ENCODE results near the gene ATP6V1F.

Gene ATP6V1F

GRCh38 chr7:128882134-128882533, 19.5 kb downstream of the ATP6V1F start:
- no peak for DNase-seq (ENCODE audit: low read depth in 2 of 3, low spot score in 1 of 3)

DNA sequence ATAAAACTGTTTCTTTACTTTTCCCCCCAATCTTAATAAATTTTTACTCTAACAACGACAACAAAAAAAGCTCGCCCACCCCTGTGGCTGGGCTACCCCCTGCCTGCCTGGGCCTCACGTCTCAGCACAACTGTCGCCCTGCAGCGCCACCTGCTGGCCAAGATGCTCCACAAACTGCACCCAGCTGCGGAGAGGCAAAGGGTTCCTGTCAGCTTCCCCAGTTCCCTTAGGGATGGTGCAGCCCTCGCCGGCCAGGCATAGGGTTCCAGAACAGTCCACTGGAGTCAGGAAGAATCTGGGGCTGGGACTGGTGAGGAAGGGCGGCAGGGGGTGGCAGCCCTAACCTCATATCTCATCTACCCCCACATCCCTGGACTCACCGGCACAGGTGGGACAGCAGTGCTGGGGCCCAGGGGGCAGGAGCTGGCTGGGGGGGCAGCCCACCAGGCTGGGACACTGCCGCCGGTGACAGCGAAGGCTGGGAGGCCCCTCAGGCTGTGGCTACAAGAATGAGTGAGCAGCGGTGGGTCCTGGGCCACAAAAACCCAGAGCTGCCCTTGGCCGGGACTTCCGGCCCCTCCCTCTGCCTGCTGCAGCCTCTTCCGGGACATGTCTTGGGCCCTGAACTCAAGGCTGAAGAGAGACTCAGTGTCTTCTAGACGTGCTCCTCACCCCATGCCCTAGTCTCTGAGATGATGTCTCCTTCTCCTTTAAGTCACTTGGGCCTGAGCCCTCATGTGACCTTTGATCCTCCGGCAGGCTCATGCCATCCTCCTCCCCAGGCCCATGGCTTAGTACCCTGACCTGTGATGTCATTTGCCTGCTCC, 21.2 kb downstream of the ATP6V1F start:
- peak; percentile 70 to 88 (median 77) for DNase-seq (ENCODE audit: low read depth in 2 of 3, low spot score in 1 of 3)

- no peak for DNase-seq (ENCODE audit: low read depth in 2 of 3, low spot score in 1 of 3)
Measured at GRCh38 chr7:128884561-128885369, 22.1 kb downstream of the ATP6V1F start.

GRCh38 chr7:128885370-128886187, 22.9 kb downstream of the ATP6V1F start:
- DNase-seq (ENCODE audit: low read depth in 2 of 3, low spot score in 1 of 3) = no peak

- no peak for DNase-seq (ENCODE audit: low read depth in 2 of 3, low spot score in 1 of 3)
Measured at GRCh38 chr7:128886391-128887168, 23.9 kb downstream of the ATP6V1F start.

- no peak for DNase-seq (ENCODE audit: low read depth in 2 of 3, low spot score in 1 of 3)
Measured at GRCh38 chr7:128887169-128888038, 24.7 kb downstream of the ATP6V1F start.

DNA sequence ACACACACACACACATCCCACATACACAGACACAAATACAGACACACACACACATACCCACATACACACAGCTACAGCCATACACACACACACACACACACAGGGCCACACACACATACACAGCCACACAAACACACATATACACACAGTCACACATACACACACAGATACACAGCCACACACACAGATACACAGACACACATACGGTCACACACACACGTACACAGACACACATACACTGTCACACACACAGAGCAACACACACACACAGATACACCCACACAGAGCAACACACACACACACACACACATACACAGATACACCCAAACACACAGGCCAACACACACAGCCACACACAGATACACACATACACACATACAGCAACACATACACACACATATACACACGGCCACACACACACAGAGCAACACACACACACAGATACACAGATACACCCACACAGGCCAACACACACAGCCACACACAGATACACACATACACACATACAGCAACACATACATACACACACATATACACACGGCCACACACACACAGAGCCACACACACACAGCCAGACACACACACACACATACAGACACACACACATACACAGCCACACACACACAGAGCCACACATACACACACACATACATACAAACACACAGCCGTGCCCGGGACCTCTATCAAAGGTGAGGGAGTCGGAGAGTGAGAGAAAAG, 25.5 kb downstream of the ATP6V1F start:
- no peak for DNase-seq (ENCODE audit: low read depth in 2 of 3, low spot score in 1 of 3)

DNA sequence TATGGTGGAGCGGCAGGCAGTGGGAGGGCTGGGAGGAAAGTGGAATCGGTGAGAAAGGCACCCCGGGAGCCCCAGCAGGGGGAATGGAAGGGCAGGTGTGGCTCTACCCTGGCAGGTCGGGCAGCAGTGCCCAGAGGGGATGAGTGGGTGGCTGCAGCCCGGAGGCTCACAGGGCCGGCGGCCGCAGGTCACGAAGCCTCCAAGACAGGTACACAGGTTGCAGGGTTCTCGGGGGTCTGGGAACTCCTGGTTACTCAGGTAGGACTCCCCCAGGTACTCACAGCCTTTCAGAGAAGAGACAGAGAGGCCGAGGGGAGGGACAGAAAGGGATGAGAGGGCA, 26.1 kb downstream of the ATP6V1F start:
- DNase-seq (ENCODE audit: low read depth in 2 of 3, low spot score in 1 of 3) = no peak

- DNase-seq (ENCODE audit: low read depth in 2 of 3, low spot score in 1 of 3) = no peak
Measured at GRCh38 chr7:128889121-128889520, 26.5 kb downstream of the ATP6V1F start.

GRCh38 chr7:128890306-128891109, 27.9 kb downstream of the ATP6V1F start:
- DNase-seq (ENCODE audit: low read depth in 2 of 3, low spot score in 1 of 3) = no peak

DNA sequence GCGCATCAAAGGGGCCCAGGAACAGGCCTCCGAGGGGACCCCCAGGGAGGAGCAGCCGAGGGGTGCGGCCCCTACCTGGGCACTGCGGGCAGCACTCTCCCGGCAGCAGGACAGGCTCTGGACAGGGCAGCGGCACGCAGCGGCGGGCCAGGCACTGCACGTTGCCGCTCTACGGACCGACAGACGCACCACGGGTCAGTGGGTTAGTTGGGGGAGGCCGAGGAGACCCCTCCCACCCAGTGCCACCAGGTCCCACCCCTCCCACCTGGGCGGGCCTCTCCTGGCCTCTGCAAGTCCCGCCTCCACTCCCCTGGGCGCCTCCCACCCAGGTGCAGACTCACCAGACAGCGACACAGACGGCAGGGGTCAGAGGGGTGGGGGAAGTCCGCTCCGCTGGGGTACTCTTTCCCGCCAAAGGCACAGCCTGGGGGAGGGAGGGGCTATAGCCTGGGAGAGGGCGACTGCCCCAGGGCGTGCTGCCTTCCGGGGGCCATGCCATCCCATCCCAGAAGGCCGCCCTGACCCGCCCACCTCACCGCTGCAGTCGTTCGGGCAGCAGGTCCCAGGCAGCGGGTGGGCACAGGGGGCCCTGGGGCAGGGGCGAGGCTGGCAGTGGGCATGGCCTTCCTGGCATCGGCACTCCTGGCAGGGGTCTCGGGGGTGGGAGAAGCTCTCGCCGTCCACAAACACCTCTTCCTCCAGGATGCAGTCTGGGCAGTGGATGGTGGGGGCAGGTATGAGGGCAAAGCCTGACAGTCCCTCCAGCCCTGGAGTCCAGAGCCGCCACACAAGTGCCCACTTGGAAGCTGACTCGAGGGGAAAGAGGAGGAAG, 28.7 kb downstream of the ATP6V1F start:
- no peak for DNase-seq (ENCODE audit: low read depth in 2 of 3, low spot score in 1 of 3)

GRCh38 chr7:128891942-128892269, 29.2 kb downstream of the ATP6V1F start:
- no peak for DNase-seq (ENCODE audit: low read depth in 2 of 3, low spot score in 1 of 3)

GRCh38 chr7:128892521-128893250, 30.0 kb downstream of the ATP6V1F start:
- no peak for DNase-seq (ENCODE audit: low read depth in 2 of 3, low spot score in 1 of 3)

DNA sequence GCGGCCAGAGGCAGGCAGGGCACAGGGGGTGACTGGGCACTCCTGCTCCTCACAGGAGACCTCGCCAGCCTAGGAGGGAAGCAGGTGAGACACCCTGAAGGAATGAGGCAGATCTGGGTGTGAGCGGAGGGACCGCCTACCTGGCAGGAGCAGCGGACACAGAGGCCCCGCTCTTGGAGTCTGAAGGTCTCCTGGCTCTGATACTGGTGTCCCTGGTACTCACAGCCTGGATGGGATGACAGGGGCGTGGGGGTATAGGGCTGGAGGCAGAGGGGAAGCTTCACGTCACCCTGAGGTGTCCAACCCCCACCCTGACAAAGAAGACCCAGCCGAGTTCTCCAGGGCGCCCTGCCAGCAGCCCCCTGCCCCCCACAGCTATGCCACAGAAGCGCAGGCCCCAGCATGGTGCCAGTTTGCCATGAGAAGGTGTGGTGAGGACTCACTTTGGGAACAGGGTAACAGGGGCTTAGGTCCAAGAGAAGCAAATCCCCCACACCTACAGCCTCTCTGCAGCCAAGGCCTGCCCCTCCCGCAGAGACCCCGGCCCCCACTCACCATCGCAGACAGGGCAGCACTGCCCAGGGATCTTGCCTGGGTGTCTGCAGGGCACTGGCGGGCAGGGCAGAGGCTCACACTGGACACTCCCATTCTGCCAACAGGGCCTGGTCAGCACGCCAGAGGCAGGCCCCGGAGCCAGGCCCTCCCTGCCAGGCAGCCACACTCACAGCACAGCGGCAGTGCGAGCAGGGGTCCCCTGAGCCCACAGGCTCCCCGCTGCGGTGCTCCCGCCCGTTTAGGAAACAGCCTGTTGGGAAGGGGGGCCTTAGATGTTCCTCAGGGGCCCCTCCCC, 30.8 kb downstream of the ATP6V1F start:
- DNase-seq (ENCODE audit: low read depth in 2 of 3, low spot score in 1 of 3) = no peak

DNA sequence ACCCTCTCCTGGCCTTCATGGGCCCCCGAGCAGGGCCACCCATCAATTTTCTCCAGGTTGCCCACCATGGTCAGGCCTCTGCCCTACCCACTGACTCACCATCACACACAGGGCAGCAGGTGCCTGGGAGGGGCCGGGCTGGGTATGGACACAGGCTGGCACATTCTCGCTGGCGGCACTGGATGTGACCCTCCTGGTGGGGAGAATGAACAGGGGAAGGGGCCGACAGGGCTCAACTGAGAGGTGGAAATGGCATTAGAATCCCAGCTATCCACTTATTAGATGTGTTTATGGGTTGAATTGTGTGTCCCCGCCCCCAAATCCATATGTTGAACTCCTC, 31.4 kb downstream of the ATP6V1F start:
- DNase-seq (ENCODE audit: low read depth in 2 of 3, low spot score in 1 of 3) = no peak

DNA sequence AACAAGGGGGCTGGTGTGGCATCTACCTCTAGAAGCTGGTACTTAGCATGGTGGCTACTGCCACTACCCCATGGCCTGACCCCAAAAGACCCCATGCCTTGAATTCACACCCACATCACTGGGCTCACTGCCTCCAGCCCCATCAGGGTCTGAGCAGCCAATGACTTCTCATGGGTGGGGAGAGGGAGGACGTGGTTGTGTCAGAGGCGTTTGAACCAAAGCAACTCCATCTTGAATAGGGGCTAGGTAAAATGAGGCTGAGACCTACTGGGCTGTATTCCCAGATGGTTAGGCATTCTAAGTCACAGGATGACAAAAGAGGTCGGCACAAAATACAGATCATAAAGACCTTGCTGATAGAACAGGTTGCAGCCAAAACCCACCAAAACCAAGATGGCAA, 32.7 kb downstream of the ATP6V1F start:
- no peak for DNase-seq (ENCODE audit: low read depth in 2 of 3, low spot score in 1 of 3)

Measured in stimulated activated CD4-positive, alpha-beta T cell treated with anti-CD3 and anti-CD28 coated beads, Interleukin-12 subunit alpha, Interleukin-12 subunit beta, amount 100 ng/mL, for 48 hours (primary cell).